Upper lobe of right lung (tissue), 1 donor: Measurements from ENCODE around the gene GUCD1. TPM values are rescaled to one million over a fixed set of nuclear protein-coding genes. Genes with fewer than 3 reads are reported as not detected.

Experiments used
- ATAC-seq: fragments of 200-7000 bp; cut with Tn5 transposase; one replicate; pipeline ENCODE4 v1.9.1; 2020; ENCODE audit warnings: mild to moderate bottlenecking, moderate library complexity
- DNase-seq: peaks from one replicate; pipeline ENCODE4 v3.0.0-alpha.2; 2020
- H3K27ac ChIP-seq: fragments of 200-600 bp; one replicate; pipeline ENCODE4 v1.8.0; 2022
- H3K27me3 ChIP-seq: fragments of 200-600 bp; one replicate; pipeline ENCODE4 v1.8.0; 2022; ENCODE audit warnings: mild to moderate bottlenecking
- H3K36me3 ChIP-seq: fragments of 200-600 bp; one replicate; pipeline ENCODE4 v1.8.0; 2022
- H3K4me1 ChIP-seq: fragments of 200-600 bp; one replicate; pipeline ENCODE4 v1.8.0; 2022
- H3K4me3 ChIP-seq: fragments of 200-600 bp; one replicate; pipeline ENCODE4 v1.8.0; 2022; ENCODE audit warnings: mild to moderate bottlenecking
- H3K9me3 ChIP-seq: fragments of 200-600 bp; one replicate; pipeline ENCODE4 v1.8.0; 2022
- intact Hi-C: fragments of 100-400 bp; cut with DNase I; formaldehyde crosslinking; loops from one replicate; pipeline ENCODE4 v1.11.0; 2022
- total RNA-seq: library from RNA; stranded (reverse); fragmentation: NEBNext Ultra II Directional; extraction: Animal tissue kit (Norgen Biotek cat#: 25700); gene quantifications from one replicate; pipeline ENCODE4 v1.2.1, GENCODE V29; 2021
- TF ChIP-seq, protein P1 (sequence below): fragments of 200-600 bp; IDR thresholded peaks from one replicate; pipeline ENCODE4 v1.8.0; 2022; ENCODE audit warnings: antibody characterized with exemption
- donor health status: DM: no; HTN: yes; CAD: no; lungs with severe emphysema.

GUCD1 gene
- total RNA-seq, 1 donor from 2014 or later = 148 TPM

DNA sequence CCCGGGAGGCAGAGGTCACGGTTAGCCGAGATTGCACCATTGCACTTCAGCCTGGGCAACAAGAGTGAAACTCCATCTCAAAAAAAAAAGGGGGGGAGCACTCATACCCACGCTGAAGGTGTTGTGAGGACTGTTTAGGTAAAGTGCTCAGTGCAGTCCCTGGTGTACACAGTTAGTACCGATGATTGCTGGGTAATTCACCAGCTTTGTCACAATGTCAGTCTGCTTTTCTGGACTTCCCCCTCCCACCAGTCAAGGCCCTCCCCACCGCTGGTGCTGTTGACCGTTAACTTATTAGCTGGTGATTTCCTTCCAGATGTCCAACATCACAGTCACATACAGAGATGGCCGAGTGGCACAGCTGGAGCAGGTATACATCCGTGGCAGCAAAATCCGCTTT, 12.7 kb upstream of the GUCD1 start:
- peaks cover 55% of the 10 kb centered on the region for H3K36me3 ChIP-seq
- H3K27ac ChIP-seq = no peak overlapping the region
- H3K4me1 ChIP-seq = peaks cover 31% of the 10 kb centered on the region
- H3K9me3 ChIP-seq = no peaks in the 10 kb centered on the region
- no peak overlapping the region for H3K4me3 ChIP-seq
- intact Hi-C loops = no loop called here
- DNase-seq = no peak
- no peaks in the 10 kb centered on the region for H3K27me3 ChIP-seq
- TF ChIP-seq, protein P1, sequence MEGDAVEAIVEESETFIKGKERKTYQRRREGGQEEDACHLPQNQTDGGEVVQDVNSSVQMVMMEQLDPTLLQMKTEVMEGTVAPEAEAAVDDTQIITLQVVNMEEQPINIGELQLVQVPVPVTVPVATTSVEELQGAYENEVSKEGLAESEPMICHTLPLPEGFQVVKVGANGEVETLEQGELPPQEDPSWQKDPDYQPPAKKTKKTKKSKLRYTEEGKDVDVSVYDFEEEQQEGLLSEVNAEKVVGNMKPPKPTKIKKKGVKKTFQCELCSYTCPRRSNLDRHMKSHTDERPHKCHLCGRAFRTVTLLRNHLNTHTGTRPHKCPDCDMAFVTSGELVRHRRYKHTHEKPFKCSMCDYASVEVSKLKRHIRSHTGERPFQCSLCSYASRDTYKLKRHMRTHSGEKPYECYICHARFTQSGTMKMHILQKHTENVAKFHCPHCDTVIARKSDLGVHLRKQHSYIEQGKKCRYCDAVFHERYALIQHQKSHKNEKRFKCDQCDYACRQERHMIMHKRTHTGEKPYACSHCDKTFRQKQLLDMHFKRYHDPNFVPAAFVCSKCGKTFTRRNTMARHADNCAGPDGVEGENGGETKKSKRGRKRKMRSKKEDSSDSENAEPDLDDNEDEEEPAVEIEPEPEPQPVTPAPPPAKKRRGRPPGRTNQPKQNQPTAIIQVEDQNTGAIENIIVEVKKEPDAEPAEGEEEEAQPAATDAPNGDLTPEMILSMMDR = no peak
- ATAC-seq = peak; percentile 43

DNA sequence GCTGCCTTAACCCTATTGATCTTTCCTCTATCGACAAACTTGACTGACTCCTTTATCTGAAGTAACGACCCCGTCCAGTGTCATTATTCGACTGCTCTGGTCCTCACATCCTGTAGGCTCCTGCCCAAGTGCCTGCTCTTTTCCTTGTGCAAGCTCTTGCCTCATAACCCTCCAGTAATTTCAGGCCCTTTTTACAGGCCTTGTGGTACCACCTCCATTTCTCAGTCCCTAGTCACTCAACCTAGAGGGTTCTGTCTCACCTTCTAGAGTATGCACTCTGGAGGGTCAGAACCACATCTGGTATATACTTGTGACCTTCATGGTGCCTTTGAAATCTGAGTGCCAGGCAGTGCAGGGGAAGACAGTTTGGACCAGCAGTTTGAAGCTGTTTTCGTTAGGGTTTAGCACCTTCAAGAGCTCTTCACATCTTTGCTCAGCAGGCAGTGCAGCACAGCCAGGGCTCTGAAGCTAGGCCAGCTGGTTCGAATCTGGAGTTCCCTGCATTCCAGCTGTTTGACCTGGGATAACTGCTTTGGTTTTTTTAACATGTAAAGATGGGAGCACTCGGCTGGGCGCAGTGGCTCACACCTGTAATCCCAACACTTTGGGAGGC, 12.1 kb upstream of the GUCD1 start:
- no peak overlapping the region for H3K4me3 ChIP-seq
- ATAC-seq (peak; percentile 70), DNase-seq (no peak)
- H3K36me3 ChIP-seq = peaks cover 55% of the 10 kb centered on the region
- TF ChIP-seq, protein P1 = no peak
- H3K9me3 ChIP-seq = no peaks in the 10 kb centered on the region
- intact Hi-C loops = no loop called here
- peaks cover 31% of the 10 kb centered on the region for H3K4me1 ChIP-seq
- peak overlapping the region; percentile 19 for H3K27ac ChIP-seq
- H3K27me3 ChIP-seq = no peaks in the 10 kb centered on the region

DNA sequence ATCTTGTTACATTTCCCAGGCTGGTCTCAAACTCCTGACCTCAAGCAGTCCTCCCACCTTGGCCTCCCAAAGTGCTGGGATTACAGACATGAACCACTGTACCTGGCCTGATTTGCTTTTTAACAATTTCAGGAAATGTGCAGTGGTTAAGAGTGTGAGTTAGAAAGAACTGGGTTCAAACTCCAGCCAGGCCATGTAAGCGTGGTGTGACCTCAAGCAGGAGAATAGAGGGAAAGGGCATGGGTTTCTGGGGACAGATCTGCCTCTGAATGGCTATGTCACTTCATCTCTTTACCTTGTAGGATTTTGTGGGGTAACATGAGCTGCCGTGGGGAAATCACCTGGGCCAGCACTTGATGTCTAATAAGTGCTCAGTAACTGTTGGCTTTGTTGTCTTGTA, 10.1 kb upstream of the GUCD1 start:
- Histone ChIP-seq H3K4me1 (peaks cover 31% of the 10 kb centered on the region), H3K9me3 (no peaks in the 10 kb centered on the region), H3K27ac (no peak overlapping the region), H3K36me3 (peaks cover 48% of the 10 kb centered on the region), H3K4me3 (no peak overlapping the region), H3K27me3 (no peaks in the 10 kb centered on the region)
- TF ChIP-seq, protein P1 = no peak
- ATAC-seq (no peak), DNase-seq (no peak)
- intact Hi-C loops = no loop called here

DNA sequence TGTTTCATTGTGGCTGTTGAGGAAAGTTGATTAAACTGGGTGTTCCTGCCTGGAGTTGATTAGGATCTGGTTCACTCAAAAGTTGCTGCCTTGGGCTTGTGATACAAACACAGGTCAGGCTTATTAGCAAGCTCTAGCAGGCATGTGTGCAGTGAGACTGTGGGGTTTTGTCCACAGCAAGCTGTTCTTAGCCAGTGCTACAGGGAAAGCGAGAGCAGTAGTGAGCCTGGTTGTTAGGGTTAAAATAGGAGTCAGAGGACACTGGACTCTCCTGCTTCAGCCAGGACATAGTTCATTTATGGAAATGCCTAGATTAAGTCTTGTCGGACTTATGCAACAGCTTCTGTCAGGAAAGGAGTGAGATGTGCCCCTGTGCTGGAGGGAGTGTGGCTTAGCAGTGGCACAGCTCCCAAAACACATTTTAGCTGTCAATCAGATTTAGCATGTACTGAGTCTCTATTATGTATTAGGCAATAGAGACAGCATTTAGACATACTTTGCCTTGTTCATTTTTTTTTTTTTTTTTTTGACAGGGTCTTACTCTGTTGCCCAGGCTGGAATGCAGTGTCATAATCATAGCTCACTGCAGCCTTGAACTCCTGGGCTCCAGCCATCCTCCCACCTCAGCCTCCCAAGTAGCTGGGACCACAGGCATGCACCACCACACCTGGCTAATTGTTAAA, 9.6 kb upstream of the GUCD1 start:
- H3K27ac ChIP-seq = no peak overlapping the region

DNA sequence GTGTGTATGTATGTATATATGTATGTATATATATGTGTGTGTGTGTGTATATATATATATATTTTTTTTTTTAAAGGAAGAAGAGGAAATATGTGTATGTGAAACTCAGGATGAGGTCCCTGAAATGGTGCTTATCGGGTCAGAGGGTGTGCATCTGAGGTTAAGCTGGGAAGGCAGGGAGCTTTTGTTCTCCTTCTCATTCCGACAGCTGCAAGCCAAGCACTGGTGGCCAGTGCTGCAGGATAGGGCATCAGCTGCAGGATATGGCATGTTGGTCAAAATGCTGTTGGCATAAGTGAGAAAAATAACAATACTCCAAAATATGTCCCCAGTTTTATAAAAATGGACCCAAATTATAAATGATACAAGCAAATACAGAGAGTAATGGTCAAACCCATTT, 8.3 kb upstream of the GUCD1 start:
- TF ChIP-seq, protein P1 = no peak
- intact Hi-C loops = no loop called here
- H3K4me1 ChIP-seq = peaks cover 31% of the 10 kb centered on the region

More for the DNA sequence above, 9.6 kb upstream of the GUCD1 start:
- DNase-seq = no peak
- no peaks in the 10 kb centered on the region for H3K27me3 ChIP-seq
- TF ChIP-seq, protein P1 = no peak
- peaks cover 31% of the 10 kb centered on the region for H3K4me1 ChIP-seq
- H3K4me3 ChIP-seq = no peak overlapping the region
- ATAC-seq = peak; percentile 32
- intact Hi-C loops = no loop called here
- peaks cover 44% of the 10 kb centered on the region for H3K36me3 ChIP-seq
- H3K9me3 ChIP-seq = no peaks in the 10 kb centered on the region

More for the DNA sequence above, 8.3 kb upstream of the GUCD1 start:
- no peak overlapping the region for H3K27ac ChIP-seq
- no peak overlapping the region for H3K4me3 ChIP-seq
- ATAC-seq = no peak
- H3K27me3 ChIP-seq = no peaks in the 10 kb centered on the region
- H3K36me3 ChIP-seq = peaks cover 44% of the 10 kb centered on the region
- DNase-seq = no peak
- no peaks in the 10 kb centered on the region for H3K9me3 ChIP-seq
